Progenitor cell of endocrine pancreas (in vitro differentiated cells): Measurements from ENCODE around the gene PLPPR5. TPM values are rescaled to one million over a fixed set of nuclear protein-coding genes. Genes with fewer than 3 reads are reported as not detected.

Experiments
- DNase-seq: peaks from one replicate; pipeline ENCODE4 v3.0.0; 2021; ENCODE audit warnings: low spot score; ENCODE audit not compliant: unreplicated experiment
- H3K27ac Mint-ChIP-seq: 2 replicates; pipeline ENCODE4 v1.8.0; 2021; ENCODE audit warnings: mild to moderate bottlenecking, moderate library complexity, mixed read lengths
- H3K27me3 Mint-ChIP-seq: 2 replicates; pipeline ENCODE4 v1.8.0; 2021; ENCODE audit warnings: mixed read lengths
- H3K36me3 Mint-ChIP-seq: 2 replicates; pipeline ENCODE4 v1.8.0; 2022; ENCODE audit warnings: mixed read lengths; ENCODE audit not compliant: insufficient read depth
- H3K4me1 Mint-ChIP-seq: 2 replicates; pipeline ENCODE4 v1.8.0; 2021; ENCODE audit warnings: low read depth, mixed read lengths
- H3K4me3 Mint-ChIP-seq: 2 replicates; pipeline ENCODE4 v1.8.0; 2021; ENCODE audit warnings: low read depth, mild to moderate bottlenecking, moderate library complexity, mixed read lengths
- H3K9me3 Mint-ChIP-seq: 2 replicates; pipeline ENCODE4 v1.8.0; 2021; ENCODE audit warnings: low read depth, mixed read lengths
- total RNA-seq: library from RNA; stranded (reverse); gene quantifications from 2 replicates; pipeline ENCODE4 v1.2.1, GENCODE V29; 2021
- TF ChIP-seq, protein P1 (sequence below): fragments of 200-600 bp; sonication (generic); IDR thresholded peaks from one replicate; pipeline ENCODE4 v1.5.0; 2021; ENCODE audit warnings: antibody characterized with exemption, mild to moderate bottlenecking; ENCODE audit not compliant: unreplicated experiment

PLPPR5 gene
- total RNA-seq, 1 donor from 2014 or later = 0.77 TPM

GRCh38 chr1:98926597-98926996 is 78.1 kb downstream of the PLPPR5 start:
- H3K9me3 Mint-ChIP-seq = no peaks in the 10 kb centered on the region
- H3K36me3 Mint-ChIP-seq = no peaks in the 10 kb centered on the region
- H3K27ac Mint-ChIP-seq = no peak overlapping the region
- H3K4me3 Mint-ChIP-seq = no peak overlapping the region
- DNase-seq = no peak
- H3K4me1 Mint-ChIP-seq = peaks cover 5% of the 10 kb centered on the region
- TF ChIP-seq, protein P1, sequence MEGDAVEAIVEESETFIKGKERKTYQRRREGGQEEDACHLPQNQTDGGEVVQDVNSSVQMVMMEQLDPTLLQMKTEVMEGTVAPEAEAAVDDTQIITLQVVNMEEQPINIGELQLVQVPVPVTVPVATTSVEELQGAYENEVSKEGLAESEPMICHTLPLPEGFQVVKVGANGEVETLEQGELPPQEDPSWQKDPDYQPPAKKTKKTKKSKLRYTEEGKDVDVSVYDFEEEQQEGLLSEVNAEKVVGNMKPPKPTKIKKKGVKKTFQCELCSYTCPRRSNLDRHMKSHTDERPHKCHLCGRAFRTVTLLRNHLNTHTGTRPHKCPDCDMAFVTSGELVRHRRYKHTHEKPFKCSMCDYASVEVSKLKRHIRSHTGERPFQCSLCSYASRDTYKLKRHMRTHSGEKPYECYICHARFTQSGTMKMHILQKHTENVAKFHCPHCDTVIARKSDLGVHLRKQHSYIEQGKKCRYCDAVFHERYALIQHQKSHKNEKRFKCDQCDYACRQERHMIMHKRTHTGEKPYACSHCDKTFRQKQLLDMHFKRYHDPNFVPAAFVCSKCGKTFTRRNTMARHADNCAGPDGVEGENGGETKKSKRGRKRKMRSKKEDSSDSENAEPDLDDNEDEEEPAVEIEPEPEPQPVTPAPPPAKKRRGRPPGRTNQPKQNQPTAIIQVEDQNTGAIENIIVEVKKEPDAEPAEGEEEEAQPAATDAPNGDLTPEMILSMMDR = no peak
- H3K27me3 Mint-ChIP-seq = no peaks in the 10 kb centered on the region

GRCh38 chr1:98924977-98925376 is 79.7 kb downstream of the PLPPR5 start:
- TF ChIP-seq, protein P1 = no peak
- Mint-ChIP-seq H3K27ac (no peak overlapping the region), H3K9me3 (no peaks in the 10 kb centered on the region), H3K4me3 (no peak overlapping the region), H3K27me3 (no peaks in the 10 kb centered on the region), H3K4me1 (peaks cover 3% of the 10 kb centered on the region), H3K36me3 (no peaks in the 10 kb centered on the region)
- no peak for DNase-seq

- no peaks in the 10 kb centered on the region for H3K4me1 Mint-ChIP-seq
- H3K4me3 Mint-ChIP-seq = no peak overlapping the region
- H3K36me3 Mint-ChIP-seq = no peaks in the 10 kb centered on the region
- H3K9me3 Mint-ChIP-seq = no peaks in the 10 kb centered on the region
- H3K27ac Mint-ChIP-seq = no peak overlapping the region
- H3K27me3 Mint-ChIP-seq = no peaks in the 10 kb centered on the region
- TF ChIP-seq, protein P1 = no peak
- no peak for DNase-seq
Measured at GRCh38 chr1:98923667-98924066, 81.0 kb downstream of the PLPPR5 start.

GRCh38 chr1:98921817-98922216 is 82.8 kb downstream of the PLPPR5 start:
- no peaks in the 10 kb centered on the region for H3K4me1 Mint-ChIP-seq
- no peak for DNase-seq
- H3K27me3 Mint-ChIP-seq = no peaks in the 10 kb centered on the region
- TF ChIP-seq, protein P1 = no peak
- no peaks in the 10 kb centered on the region for H3K36me3 Mint-ChIP-seq
- H3K27ac Mint-ChIP-seq = no peak overlapping the region
- H3K4me3 Mint-ChIP-seq = no peak overlapping the region
- H3K9me3 Mint-ChIP-seq = no peaks in the 10 kb centered on the region

DNA sequence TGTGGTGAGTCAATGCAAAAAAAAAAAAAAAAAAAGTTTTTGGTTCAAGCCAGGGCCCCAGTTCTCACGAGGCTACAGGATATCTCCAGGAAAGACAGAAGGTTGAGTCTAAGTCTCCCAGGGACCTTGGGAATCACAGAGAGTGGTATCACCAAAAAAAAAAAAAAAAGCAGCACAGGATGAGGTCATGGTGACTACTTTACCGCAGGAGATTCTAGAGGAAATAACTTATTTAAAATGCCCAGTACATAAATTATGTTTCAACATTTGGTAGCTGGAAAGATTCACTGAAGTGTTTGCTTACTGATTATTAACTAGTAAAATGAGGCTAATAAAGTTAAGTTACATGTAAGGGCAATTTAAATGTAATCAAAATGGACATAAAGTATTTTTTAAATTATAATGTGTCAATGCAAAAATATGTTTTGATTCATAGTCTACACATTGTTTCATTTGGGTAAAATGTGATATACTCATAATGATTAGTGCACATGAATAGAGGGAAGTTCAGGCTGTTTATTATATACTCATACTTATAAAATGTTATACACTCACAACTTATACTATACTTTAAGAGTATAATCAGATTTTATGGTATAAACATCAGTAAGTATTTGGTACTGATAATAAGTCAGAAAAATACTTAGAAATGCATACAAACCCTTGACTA is 84.1 kb downstream of the PLPPR5 start:
- H3K4me3 Mint-ChIP-seq = no peak overlapping the region
- H3K4me1 Mint-ChIP-seq = no peaks in the 10 kb centered on the region
- H3K36me3 Mint-ChIP-seq = no peaks in the 10 kb centered on the region
- H3K9me3 Mint-ChIP-seq = no peaks in the 10 kb centered on the region
- H3K27ac Mint-ChIP-seq = no peak overlapping the region
- no peaks in the 10 kb centered on the region for H3K27me3 Mint-ChIP-seq
- DNase-seq = no peak
- TF ChIP-seq, protein P1 = no peak
